Thyroid gland (tissue), 4 donors: ENCODE results near the gene LYPD3.

ENCODE experiments used
- CTCF ChIP-seq, 6 experiments: fragments of 200-600 bp in 3 of 6; fragments of 450-650 bp in 3 of 6; sonication (generic) in 3 of 6; IDR thresholded peaks; one replicate each; pipeline ENCODE4 v1.5.1; 2016 to 2019; ENCODE audit warnings: antibody characterized with exemption in 6 of 6, mild to moderate bottlenecking in 2 of 6, inconsistent platforms in 1 of 6, moderate library complexity in 1 of 6
- POLR2A ChIP-seq, 2 donors: fragments of 450-650 bp; IDR thresholded peaks; one replicate each; pipeline ENCODE4 v1.6.1; 2017; ENCODE audit warnings: antibody characterized with exemption in 2 of 2, mild to moderate bottlenecking in 2 of 2, moderate library complexity in 1 of 2

- TF ChIP-seq POLR2A (IDR thresholded peaks at IDR 0.05) (no peak), CTCF (IDR thresholded peaks at IDR 0.05) (no peak)
Observed at GRCh38 chr19:43505941-43506340, 40.5 kb upstream of the LYPD3 start.
